IPS DF 19.7 (cell line): ENCODE data around the gene PLCG2.
"Not testable (repeated sequence)": the region's sequence is repeated elsewhere in the genome, so short reads cannot be mapped to it uniquely, and the experiment has no call there.

ENCODE experiments used
- DNase-seq: peaks from one replicate; pipeline ENCODE4 v3.0.0-alpha.2; 2013; ENCODE audit warnings: low read depth, low spot score

PLCG2 gene

GRCh38 chr16:81754858-81755257 is 24.2 kb upstream of the PLCG2 start:
- no peak for DNase-seq

- DNase-seq, result no peak
These were observed 23.0 kb upstream of the PLCG2 start for GRCh38 chr16:81755915-81756614.

DNA sequence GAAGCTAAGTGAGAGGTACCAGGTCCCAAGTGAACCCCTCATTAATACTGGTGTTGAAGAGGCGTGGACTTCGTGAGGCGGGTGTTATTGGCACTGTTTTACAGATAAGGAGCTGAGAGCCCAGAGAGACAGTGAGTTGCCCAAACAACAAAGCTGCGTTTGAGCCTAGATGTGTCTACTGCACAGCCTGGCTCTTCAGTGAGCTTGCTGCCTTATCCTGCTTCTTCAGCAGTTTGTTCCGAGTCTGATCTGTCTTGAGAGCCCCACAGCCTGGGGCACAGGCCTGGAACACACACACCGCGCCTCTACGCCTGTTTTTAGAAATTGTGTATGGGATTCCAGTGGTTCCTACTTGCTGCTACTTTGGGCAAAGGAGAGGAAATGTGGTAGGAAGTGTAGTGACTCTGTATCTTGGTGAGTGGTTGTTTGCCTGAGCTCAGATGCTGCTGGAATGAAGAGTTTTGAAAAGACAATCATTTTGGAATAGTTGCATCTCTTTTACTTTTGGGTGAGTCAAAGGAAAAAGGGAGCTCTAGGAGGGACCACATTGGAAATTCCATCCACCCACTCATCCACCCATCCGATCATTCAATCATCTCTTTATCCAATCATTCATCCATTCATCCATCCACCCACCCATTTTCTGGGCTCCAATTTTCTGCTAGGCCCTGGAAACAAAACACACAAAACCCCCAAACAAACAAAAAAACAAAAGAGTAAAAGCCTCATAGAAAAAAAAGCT is 22.3 kb upstream of the PLCG2 start:
- no peak for DNase-seq

DNA sequence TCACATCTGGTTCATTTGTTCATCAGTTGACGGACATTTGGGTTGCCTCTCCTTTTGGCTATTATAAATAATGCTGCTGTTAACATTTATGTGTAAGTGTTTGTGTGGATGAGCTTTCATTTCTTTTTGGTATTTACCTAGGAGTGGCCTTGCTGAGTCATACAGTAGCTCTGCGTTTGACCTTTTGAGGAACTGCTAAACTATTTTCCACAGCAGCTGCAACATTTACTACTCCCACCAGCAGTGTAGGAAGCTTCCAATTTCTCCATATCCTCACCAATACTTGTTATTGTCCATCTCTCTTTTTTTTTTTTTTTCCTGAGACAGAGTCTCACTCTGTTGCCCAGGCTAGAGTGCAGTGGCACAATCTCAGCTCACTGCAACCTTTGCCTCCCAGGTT is 20.7 kb upstream of the PLCG2 start:
- no peak for DNase-seq

- not testable (repeated sequence) for DNase-seq
These were observed 16.8 kb upstream of the PLCG2 start for GRCh38 chr16:81762322-81762721.

GRCh38 chr16:81765111-81765919 is 13.8 kb upstream of the PLCG2 start:
- no peak for DNase-seq

DNA sequence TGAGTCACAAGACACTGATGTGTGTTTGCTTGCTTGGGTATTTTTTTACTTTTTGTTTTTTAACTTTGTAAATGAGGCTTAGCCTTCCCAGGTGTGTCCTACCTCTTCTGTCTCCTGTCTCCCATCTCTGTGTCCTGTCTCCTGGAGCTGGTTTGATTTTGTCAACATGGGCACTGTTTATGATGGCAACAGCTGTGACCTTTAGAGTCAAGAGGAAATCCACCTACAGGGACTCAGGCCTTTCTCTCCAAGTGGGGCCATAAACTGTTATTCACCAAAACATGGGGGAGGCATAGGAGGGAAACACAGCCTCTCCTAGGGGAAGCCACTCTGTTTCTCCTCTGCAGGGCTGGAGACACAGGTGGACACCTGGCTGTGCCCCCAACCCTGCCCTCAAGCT is 13.1 kb upstream of the PLCG2 start:
- no peak for DNase-seq

DNA sequence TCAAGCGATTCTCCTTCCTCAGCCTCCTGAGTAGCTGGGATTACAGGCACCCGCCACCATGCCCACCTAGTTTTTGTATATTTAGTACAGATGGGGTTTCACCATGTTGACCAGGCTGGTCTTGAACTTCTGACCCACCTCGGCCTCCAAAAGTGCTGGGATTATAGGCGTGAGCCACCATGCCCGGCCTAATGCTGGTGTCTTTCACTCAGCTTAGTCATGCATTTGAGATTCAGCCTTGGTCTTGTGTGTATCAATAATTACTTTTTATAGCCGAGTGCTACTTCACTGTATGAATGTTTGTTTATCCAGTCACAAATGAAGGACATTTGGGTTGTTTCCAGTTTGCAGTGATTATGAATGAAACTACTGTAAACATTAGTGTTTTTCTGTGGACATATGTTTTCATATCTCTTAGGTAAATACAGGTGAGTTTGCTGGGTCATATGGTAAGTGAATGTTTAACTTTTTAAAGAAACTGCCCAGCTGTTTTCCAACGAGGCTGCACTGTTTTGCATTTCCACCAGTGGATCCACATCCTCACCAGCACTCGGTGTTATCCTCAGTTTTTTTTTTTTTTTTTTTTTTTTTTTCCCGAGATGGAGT is 11.0 kb upstream of the PLCG2 start:
- no peak for DNase-seq

DNA sequence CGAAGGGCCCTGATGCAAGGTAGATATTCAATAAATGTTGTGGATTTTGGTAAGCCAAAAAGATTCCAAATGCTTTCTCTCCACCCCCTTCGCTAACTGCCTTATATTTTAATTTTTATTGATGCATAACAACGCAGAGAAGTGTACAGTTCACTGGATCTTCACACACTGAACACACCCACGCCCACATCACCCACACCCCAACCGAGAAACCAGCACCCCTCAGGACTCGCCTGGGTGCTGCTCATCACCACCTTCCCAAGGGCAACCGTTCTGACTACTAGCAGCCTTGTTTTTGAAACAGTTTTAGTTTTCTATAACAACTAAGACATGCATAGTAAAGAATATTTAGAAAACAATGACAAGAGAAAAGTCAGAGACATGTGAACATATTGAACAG is 9.1 kb upstream of the PLCG2 start:
- no peak for DNase-seq

DNA sequence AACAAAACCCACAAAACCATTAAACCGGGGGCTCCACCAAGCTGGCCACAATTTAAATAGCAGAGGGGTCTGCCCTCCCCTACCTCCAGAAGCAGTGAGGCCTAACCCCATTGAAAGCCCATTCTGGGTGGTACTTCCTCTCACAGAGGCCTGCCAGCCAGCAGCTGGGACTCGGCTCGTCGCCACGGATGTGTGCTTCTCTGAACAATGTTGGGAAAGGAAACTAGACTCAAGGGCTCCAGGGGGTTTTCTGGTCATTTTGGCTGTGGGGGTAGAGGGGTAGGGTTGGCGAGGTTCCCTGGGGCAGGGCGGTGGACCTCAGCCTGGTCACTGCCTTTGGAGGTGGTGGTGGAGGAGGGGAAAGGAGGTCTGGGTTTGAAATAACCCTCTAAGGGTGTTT is 4.7 kb upstream of the PLCG2 start:
- DNase-seq, result no peak

DNA sequence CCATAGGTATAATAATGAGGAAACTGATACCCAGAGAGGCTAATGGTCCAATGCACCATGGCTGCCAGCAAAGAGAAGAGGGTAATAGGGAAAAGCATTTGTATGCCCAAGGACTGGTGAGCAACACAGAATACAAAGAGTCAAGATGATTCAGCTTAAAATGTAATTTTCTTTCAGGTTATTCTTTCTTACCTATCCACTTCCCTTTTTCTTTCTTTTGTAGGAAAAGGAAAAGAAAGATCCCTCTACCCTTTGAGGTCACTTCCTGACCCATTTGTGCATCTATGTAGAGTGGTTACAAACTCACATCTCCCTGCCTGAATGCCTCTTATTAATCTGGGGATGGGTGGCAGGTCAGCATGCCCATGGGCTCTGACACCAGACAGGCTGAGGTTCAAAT is 3.5 kb upstream of the PLCG2 start:
- no peak for DNase-seq

GRCh38 chr16:81778231-81778630 is 860 bp upstream of the PLCG2 start:
- DNase-seq, result no peak

DNA sequence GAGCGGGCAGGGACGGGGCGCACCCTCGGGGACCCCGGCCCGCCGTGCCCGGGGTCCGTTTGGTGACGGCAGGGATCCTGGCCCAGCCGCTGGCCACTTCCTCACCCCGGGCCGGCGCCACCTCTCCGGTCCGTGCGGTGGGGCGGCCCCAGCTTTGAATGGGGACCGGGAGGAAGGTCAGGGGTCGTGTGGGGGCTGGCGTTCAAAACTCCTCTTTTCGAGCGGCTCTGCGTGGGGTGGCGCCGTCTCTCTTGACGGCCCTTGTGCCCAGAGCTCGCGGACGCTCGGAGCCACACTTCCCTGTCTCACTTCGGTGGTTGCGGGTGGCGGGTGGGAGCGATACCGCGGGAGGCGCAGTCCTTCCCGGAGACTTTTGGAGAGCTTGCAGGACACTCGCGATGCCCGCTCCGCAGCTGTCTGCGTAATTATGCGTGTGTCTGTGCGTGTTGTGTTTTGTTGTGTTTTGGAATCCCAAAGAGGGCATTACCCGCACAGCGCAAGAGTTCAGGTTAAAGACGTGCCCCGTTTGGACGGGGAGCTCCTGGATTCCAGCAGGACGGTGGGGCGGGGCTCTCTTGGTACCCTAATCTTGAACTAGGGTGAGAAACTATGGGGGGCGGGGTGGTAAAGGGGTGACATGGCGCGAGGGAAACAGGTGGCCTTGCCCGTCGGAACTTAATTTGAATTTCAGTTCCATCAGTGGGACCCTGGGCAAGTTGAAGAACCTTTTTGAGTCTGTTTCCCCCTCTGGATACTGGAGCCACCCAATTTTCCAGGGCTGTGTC is 637 bp downstream of the PLCG2 start:
- no peak for DNase-seq

DNA sequence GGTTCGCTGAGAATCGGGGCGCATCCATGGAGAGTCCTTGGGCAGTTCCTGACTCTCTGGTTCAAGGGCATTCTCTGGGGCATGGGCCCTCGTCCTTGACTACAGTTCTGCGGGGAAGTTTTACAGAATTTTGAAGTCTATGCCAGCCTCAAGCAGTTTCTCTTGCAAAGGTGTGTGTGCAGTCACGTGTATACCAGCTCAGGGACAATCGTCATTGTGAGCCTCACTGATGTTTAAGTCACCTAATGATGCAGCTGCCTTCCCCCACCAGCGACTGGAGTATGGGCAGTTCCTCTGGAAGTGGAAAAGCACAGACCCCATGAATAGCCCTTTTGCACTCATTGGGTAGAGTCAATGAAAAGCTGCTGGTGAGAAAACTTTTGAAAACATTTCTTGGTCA is 1.3 kb downstream of the PLCG2 start:
- DNase-seq, result no peak

DNA sequence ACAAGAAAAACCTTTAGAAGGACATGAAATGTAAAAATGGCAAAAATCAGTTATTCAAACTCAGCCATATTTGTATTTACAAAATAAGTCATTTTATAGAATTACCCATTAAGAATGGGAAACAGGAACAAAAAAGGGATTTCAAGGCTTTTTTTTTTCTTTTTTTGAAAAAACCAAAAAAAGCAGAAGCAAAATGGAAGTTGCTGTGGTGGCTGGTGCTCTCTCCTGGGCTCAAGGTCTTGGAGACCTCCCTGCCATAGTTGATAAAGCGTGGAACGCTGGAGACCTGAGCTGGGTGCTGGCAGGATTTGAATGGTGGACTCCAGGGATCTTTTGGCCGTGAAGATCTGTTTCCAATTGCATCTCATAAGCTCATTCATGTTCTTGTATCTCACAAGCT is 3.1 kb downstream of the PLCG2 start:
- DNase-seq, result no peak

- no peak for DNase-seq
These were observed 5.1 kb downstream of the PLCG2 start for GRCh38 chr16:81784072-81784795.

- no peak for DNase-seq
These were observed 6.2 kb downstream of the PLCG2 start for GRCh38 chr16:81785138-81785924.

GRCh38 chr16:81786321-81786720 is 7.2 kb downstream of the PLCG2 start:
- DNase-seq, result no peak

DNA sequence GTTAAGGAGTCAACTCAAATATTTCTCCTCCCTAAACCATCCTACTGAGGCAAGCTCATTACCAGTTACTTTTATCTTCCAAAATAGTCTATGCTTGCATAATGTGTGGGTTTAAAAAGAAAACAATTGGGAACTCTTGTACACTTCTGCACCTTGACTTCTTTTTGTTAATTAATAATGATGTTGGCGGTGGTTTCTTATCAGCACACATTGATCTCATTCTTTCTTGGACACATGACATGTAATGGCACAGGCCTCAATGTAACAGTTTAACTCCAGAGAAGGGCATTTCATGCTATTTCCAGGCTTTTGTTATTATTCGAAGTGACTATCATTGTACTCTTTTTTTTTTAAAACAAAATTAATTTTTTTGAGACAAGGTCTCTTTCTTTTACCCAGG is 7.8 kb downstream of the PLCG2 start:
- no peak for DNase-seq

- DNase-seq, result no peak
These were observed 8.6 kb downstream of the PLCG2 start for GRCh38 chr16:81787659-81788058.
